Activated T-cell treated with anti-CD3 and anti-CD28 coated beads, Interleukin-2, amount 50 U/mL, for 1 hour (primary cell): ENCODE results near the gene SASH1.
"Not testable (repeated sequence)": the region's sequence is repeated elsewhere in the genome, so short reads cannot be mapped to it uniquely, and the experiment has no call there.

Experiments
- DNase-seq: peaks from one replicate; pipeline ENCODE4 v3.0.0-alpha.2; 2020

SASH1 gene

GRCh38 chr6:148374040-148374774 is 31.6 kb downstream of the SASH1 start:
- no peak for DNase-seq

GRCh38 chr6:148375401-148375800 is 32.8 kb downstream of the SASH1 start:
- DNase-seq: no peak

GRCh38 chr6:148379481-148379880 is 36.8 kb downstream of the SASH1 start:
- DNase-seq: no peak

GRCh38 chr6:148379966-148380713 is 37.5 kb downstream of the SASH1 start:
- no peak for DNase-seq

GRCh38 chr6:148382051-148382450 is 39.4 kb downstream of the SASH1 start:
- DNase-seq: not testable (repeated sequence)

GRCh38 chr6:148382861-148383260 is 40.2 kb downstream of the SASH1 start:
- no peak for DNase-seq

- no peak for DNase-seq
Observed at GRCh38 chr6:148383658-148384368, 41.2 kb downstream of the SASH1 start.

GRCh38 chr6:148385379-148385778 is 42.7 kb downstream of the SASH1 start:
- DNase-seq: no peak

- DNase-seq: no peak
Observed at GRCh38 chr6:148388521-148388920, 45.9 kb downstream of the SASH1 start.

- DNase-seq: no peak
Observed at GRCh38 chr6:148389086-148389485, 46.4 kb downstream of the SASH1 start.

GRCh38 chr6:148389917-148390316 is 47.3 kb downstream of the SASH1 start:
- no peak for DNase-seq

GRCh38 chr6:148392127-148392526 is 49.5 kb downstream of the SASH1 start:
- DNase-seq: not testable (repeated sequence)

GRCh38 chr6:148392671-148393070 is 50.0 kb downstream of the SASH1 start:
- DNase-seq: no peak

- no peak for DNase-seq
Observed at GRCh38 chr6:148395583-148396101, 53.0 kb downstream of the SASH1 start.

- no peak for DNase-seq
Observed at GRCh38 chr6:148396411-148396810, 53.8 kb downstream of the SASH1 start.

GRCh38 chr6:148396926-148397325 is 54.3 kb downstream of the SASH1 start:
- DNase-seq: no peak

- DNase-seq: no peak
Observed at GRCh38 chr6:148398244-148398643, 55.6 kb downstream of the SASH1 start.

GRCh38 chr6:148398678-148399077 is 56.0 kb downstream of the SASH1 start:
- no peak for DNase-seq

GRCh38 chr6:148401571-148401970 is 58.9 kb downstream of the SASH1 start:
- DNase-seq: no peak

- no peak for DNase-seq
Observed at GRCh38 chr6:148404456-148405054, 61.9 kb downstream of the SASH1 start.

- DNase-seq: no peak
Observed at GRCh38 chr6:148405894-148406293, 63.3 kb downstream of the SASH1 start.

GRCh38 chr6:148406579-148407371 is 64.1 kb downstream of the SASH1 start:
- DNase-seq: no peak
